GM12878 (cell line): ENCODE data around the gene CCDC178.

Source experiments
- CBX3 ChIP-seq: fragments of 200-600 bp; sonication (generic); IDR thresholded peaks from 2 replicates; pipeline ENCODE4 v1.6.1; 2016; ENCODE audit warnings: low read depth, borderline replicate concordance
- EP300 ChIP-seq, 2 experiments: fragments of 150-350 bp in 1 of 2; IDR thresholded peaks; 2 replicates each; pipeline ENCODE4 v1.6.1; 2011 to 2012; ENCODE audit warnings: low read depth in 2 of 2, low read length in 2 of 2, borderline replicate concordance in 1 of 2, improper control_type of control experiment in 1 of 2, inconsistent platforms in 1 of 2; ENCODE audit not compliant: control insufficient read depth in 1 of 2
- IKZF2 ChIP-seq, 2 experiments: fragments of 450-650 bp; IDR thresholded peaks; 2 replicates each; pipeline ENCODE4 v1.6.1; 2017; ENCODE audit warnings: mild to moderate bottlenecking in 2 of 2, moderate library complexity in 2 of 2
- NRF1 ChIP-seq: conservative IDR thresholded peaks from 2 replicates; pipeline ENCODE4 v1.6.1; 2011; ENCODE audit warnings: mild to moderate bottlenecking, low read depth, low read length, improper control_type of control experiment
- POLR2A ChIP-seq: IDR thresholded peaks from 2 replicates; pipeline ENCODE4 v1.6.1; 2011; ENCODE audit warnings: low read depth, mild to moderate bottlenecking, low read length
- POLR2AphosphoS5 ChIP-seq: IDR thresholded peaks from 2 replicates; pipeline ENCODE4 v1.6.1; 2011; ENCODE audit warnings: mild to moderate bottlenecking, low read length, inconsistent platforms
- RFX5 ChIP-seq: IDR thresholded peaks from 2 replicates; pipeline ENCODE4 v1.6.1; 2011; ENCODE audit warnings: low read depth, low read length, improper control_type of control experiment
- TF ChIP-seq, protein P1 (sequence below), 3 experiments: IDR thresholded peaks in 2 of 3; conservative IDR thresholded peaks in 1 of 3; 2 replicates each; pipeline ENCODE4 v1.5.1; 2011; ENCODE audit warnings: low read depth in 3 of 3, low read length in 3 of 3, mild to moderate bottlenecking in 3 of 3, control low read depth in 2 of 3, moderate library complexity in 2 of 3, inconsistent platforms in 1 of 3, mixed read lengths in 1 of 3; ENCODE audit not compliant: control insufficient read depth in 2 of 3, insufficient read depth in 1 of 3; ENCODE audit errors: extremely low read depth in 1 of 3

DNA sequence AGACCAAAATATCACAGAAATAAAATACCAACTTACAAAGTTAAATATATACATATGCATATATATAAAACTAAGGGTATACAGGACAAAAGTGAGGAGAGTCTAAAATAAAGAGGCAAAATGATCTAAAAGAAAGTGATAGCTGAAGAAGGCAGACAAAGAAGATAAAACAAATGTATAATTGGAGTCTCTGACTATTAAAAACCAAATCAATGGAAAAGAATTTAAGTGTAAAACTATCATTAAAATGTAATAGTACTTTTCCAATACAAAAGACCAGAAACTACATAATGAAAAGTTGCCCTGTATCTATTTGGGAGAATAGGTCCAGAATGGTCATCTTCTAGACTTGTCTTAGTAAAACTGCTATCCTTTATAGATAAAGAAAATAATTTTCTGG lies 400.3 kb downstream of the CCDC178 start:
- TF ChIP-seq CBX3: no peak
- TF ChIP-seq NRF1: no peak
- TF ChIP-seq, protein P1, sequence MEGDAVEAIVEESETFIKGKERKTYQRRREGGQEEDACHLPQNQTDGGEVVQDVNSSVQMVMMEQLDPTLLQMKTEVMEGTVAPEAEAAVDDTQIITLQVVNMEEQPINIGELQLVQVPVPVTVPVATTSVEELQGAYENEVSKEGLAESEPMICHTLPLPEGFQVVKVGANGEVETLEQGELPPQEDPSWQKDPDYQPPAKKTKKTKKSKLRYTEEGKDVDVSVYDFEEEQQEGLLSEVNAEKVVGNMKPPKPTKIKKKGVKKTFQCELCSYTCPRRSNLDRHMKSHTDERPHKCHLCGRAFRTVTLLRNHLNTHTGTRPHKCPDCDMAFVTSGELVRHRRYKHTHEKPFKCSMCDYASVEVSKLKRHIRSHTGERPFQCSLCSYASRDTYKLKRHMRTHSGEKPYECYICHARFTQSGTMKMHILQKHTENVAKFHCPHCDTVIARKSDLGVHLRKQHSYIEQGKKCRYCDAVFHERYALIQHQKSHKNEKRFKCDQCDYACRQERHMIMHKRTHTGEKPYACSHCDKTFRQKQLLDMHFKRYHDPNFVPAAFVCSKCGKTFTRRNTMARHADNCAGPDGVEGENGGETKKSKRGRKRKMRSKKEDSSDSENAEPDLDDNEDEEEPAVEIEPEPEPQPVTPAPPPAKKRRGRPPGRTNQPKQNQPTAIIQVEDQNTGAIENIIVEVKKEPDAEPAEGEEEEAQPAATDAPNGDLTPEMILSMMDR (IDR thresholded peaks at IDR 0.05 in 2 of 3, conservative IDR thresholded peaks at IDR 0.05 in 1 of 3; ENCODE audit: control insufficient read depth in 2 of 3, extremely low read depth in 1 of 3, insufficient read depth in 1 of 3, low read depth in 3 of 3, low read length in 3 of 3): no peak
- TF ChIP-seq POLR2A: no peak
- no peak for TF ChIP-seq RFX5
- TF ChIP-seq POLR2AphosphoS5: no peak
- no peak for TF ChIP-seq EP300 (IDR thresholded peaks at IDR 0.05; ENCODE audit: borderline replicate concordance in 1 of 2, control insufficient read depth in 1 of 2, low read depth in 2 of 2, low read length in 2 of 2)
- TF ChIP-seq IKZF2 (IDR thresholded peaks at IDR 0.05): no peak
